Testis (tissue), 2 donors: ENCODE data around the gene TOP1.

ENCODE experiments used
- CTCF ChIP-seq, 3 experiments: fragments of 450-650 bp in 2 of 3; fragments of 200-600 bp in 1 of 3; sonication (generic) in 1 of 3; IDR thresholded peaks; one replicate each; pipeline ENCODE4 v1.5.1; 2016 to 2019; ENCODE audit warnings: antibody characterized with exemption in 3 of 3, mild to moderate bottlenecking in 2 of 3, moderate library complexity in 1 of 3
- POLR2A ChIP-seq: fragments of 450-650 bp; IDR thresholded peaks from one replicate; pipeline ENCODE4 v1.6.1; 2017; ENCODE audit warnings: antibody characterized with exemption, mild to moderate bottlenecking, moderate library complexity

- no peak for TF ChIP-seq CTCF (IDR thresholded peaks at IDR 0.05)
- TF ChIP-seq POLR2A = no peak
Measured at GRCh38 chr20:41027872-41028358, 707 bp upstream of the TOP1 start.
